Thoracic aorta (tissue), 2 donors: ENCODE results near the gene UTY. TPM values are rescaled to one million over a fixed set of nuclear protein-coding genes. Genes with fewer than 3 reads are reported as not detected.

ENCODE experiments used
- ATAC-seq: fragments of 150-250 bp; one replicate; pipeline ENCODE4 v1.8.0; 2017; ENCODE audit warnings: low read depth; ENCODE audit not compliant: insufficient number of reproducible peaks, low FRiP score
- DNase-seq: peaks from one replicate; pipeline ENCODE4 v3.0.0-alpha.2; 2020; ENCODE audit warnings: low spot score
- H3K27ac ChIP-seq, 2 donors: fragments of 200-600 bp; sonication (generic); 1 replicate in 1 of 2; 2 replicates in 1 of 2; pipeline ENCODE4 v1.5.1; 2016; ENCODE audit warnings: mild to moderate bottlenecking in 2 of 2, moderate library complexity in 2 of 2
- H3K27me3 ChIP-seq: fragments of 200-600 bp; sonication (generic); replicated peaks from 2 replicates; pipeline ENCODE4 v1.6.0; 2016; ENCODE audit warnings: mild to moderate bottlenecking; ENCODE audit not compliant: insufficient read depth
- H3K36me3 ChIP-seq: fragments of 200-600 bp; sonication (generic); one replicate; pipeline ENCODE4 v1.5.1; 2016
- H3K4me1 ChIP-seq, 2 donors: fragments of 200-600 bp; sonication (generic); 1 replicate in 1 of 2; 2 replicates in 1 of 2; pipeline versions ENCODE4 v1.5.1 to v1.6.0; 2016; ENCODE audit warnings: low read depth in 2 of 2, mild to moderate bottlenecking in 1 of 2; ENCODE audit not compliant: control insufficient read depth in 1 of 2
- H3K4me3 ChIP-seq: fragments of 200-600 bp; sonication (generic); 2 replicates; pipeline ENCODE4 v1.5.1; 2016; ENCODE audit warnings: mild to moderate bottlenecking
- H3K9me3 ChIP-seq: fragments of 200-600 bp; sonication (generic); 2 replicates; pipeline ENCODE4 v1.5.1; 2016
- CTCF ChIP-seq: fragments of 200-600 bp; sonication (generic); IDR thresholded peaks from one replicate; pipeline ENCODE4 v1.5.1; 2019; ENCODE audit warnings: antibody characterized with exemption
- total RNA-seq, 2 donors: library from RNA; depleted of rRNA; stranded (reverse); fragments of >200 nt; gene quantifications; one replicate each; pipeline versions ENCODE4 v1.1.0 to v1.2.3, GENCODE V29; 2016

The UTY gene
- total RNA-seq, 2 donors from 2014 or later = 20.3 to 58.1 TPM

DNA sequence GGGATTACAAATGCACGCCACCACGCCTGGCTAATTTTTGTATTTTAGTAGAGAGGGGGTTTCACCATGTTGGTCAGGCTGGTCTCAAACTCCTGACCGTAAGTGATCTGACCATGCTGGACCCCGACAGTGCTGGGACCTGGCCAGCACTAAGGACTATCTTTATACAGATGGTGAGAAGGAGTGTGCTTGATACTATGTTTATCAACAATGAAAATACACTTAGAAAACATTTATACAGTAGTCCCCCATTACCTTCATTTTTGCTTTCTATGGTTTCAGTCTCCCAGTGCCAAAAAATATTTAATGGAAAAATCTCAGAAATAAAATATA lies 111.4 kb downstream of the UTY start:
- H3K4me1 ChIP-seq = peaks cover 0 to 2% of the 10 kb centered on the region in 2 donors
- DNase-seq (no peak), ATAC-seq (no peak)
- no peaks in the 10 kb centered on the region for H3K36me3 ChIP-seq
- H3K4me3 ChIP-seq = no peak overlapping the region
- no peak overlapping the region for H3K27ac ChIP-seq
- TF ChIP-seq CTCF = no peak
- H3K9me3 ChIP-seq = no peaks in the 10 kb centered on the region
- H3K27me3 ChIP-seq = no peaks in the 10 kb centered on the region

DNA sequence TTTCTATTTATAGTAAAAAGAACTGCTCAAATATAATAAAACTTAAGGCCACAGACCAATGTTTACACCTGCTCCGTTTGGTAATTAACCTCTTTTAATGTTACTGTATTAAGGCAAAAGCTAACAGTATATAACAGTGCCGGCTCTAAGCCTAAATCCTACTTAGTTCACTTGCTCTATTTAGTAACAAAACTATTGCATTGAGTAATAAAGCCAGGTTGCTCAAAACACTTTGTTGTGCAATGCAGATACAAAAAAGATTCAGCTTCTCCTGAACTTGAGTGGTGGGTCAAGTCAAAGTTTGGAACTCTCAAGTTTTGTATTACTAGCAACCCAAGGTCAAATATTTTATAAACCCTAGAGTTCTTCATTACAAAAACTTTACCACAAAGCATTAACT lies 116.2 kb downstream of the UTY start:
- Histone ChIP-seq H3K4me3 (no peak overlapping the region), H3K27ac (no peak overlapping the region), H3K27me3 (no peaks in the 10 kb centered on the region), H3K9me3 (no peaks in the 10 kb centered on the region), H3K36me3 (no peaks in the 10 kb centered on the region), H3K4me1 (peaks cover 0 to 6% of the 10 kb centered on the region in 2 donors)
- TF ChIP-seq CTCF = no peak
- ATAC-seq (no peak), DNase-seq (no peak)

DNA sequence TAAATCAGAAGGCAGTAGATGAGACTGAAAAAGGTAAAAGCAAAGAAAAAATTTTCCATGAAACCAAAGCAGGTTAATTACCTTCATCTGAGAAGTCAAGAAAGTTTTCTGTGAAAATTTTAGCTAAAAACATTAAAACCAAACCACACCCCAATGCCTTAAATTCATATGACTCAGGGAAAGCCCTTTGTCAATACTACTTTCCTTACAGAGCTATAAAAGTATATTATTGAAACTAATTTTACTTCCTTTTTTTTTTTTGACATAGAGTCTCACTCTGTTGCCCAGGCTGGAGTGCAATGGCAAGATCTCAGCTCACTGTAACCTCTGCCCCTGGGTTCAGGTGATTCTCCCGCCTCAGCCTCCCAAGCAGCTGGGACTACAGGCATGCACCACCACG lies 117.2 kb downstream of the UTY start:
- H3K27ac ChIP-seq = no peak overlapping the region
- no peak for TF ChIP-seq CTCF
- peaks cover 0 to 6% of the 10 kb centered on the region in 2 donors for H3K4me1 ChIP-seq
- no peak for ATAC-seq
- H3K4me3 ChIP-seq = no peak overlapping the region
- no peaks in the 10 kb centered on the region for H3K27me3 ChIP-seq
- H3K36me3 ChIP-seq = no peaks in the 10 kb centered on the region
- DNase-seq = no peak
- no peaks in the 10 kb centered on the region for H3K9me3 ChIP-seq

- DNase-seq (no peak), ATAC-seq (no peak)
- H3K36me3 ChIP-seq = no peaks in the 10 kb centered on the region
- H3K9me3 ChIP-seq = no peaks in the 10 kb centered on the region
- H3K27me3 ChIP-seq = no peaks in the 10 kb centered on the region
- no peak overlapping the region for H3K27ac ChIP-seq
- H3K4me1 ChIP-seq = peaks cover 0 to 6% of the 10 kb centered on the region in 2 donors
- no peak overlapping the region for H3K4me3 ChIP-seq
- no peak for TF ChIP-seq CTCF
These were observed 117.9 kb downstream of the UTY start for GRCh38 chrY:13361656-13362636.

DNA sequence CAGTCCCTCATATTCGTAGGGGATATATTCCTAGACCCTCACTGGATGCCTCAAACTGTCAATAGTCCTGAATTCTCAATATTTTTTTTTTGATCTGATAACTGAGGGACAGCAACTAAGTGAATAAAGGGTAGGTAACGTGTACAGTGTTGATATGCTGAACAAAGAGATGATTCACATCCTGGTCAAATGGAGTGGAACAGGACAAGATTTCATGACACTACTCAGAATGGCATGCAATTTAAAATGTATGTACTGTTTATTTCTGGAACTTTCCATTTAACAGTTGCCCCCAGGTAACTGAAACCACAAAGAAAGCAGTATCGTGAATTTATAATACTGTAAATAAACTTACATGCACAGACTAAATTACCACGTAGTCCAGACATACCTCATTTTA lies 128.4 kb downstream of the UTY start:
- ATAC-seq = no peak

More for the DNA sequence above, 128.4 kb downstream of the UTY start:
- no peak for DNase-seq
- Histone ChIP-seq H3K4me3 (no peak overlapping the region), H3K4me1 (no peaks in the 10 kb centered on the region), H3K27ac (no peak overlapping the region), H3K36me3 (no peaks in the 10 kb centered on the region), H3K9me3 (no peaks in the 10 kb centered on the region), H3K27me3 (no peaks in the 10 kb centered on the region)
- TF ChIP-seq CTCF = no peak
